A673 (cell line): Measurements from ENCODE around the gene KCND2.

Experiments used
- CTCF ChIP-seq: fragments of 300-800, 200-600 bp; sonication (generic); conservative IDR thresholded peaks from 2 replicates; pipeline ENCODE4 v1.5.1; 2017; ENCODE audit warnings: low read depth, mild to moderate bottlenecking, antibody characterized with exemption, low read length, moderate library complexity, mixed read lengths
- EZH2 ChIP-seq: fragments of 200-600 bp; sonication (generic); IDR thresholded peaks from 2 replicates; pipeline ENCODE4 v1.6.1; 2017; ENCODE audit warnings: borderline replicate concordance, low read depth, mild to moderate bottlenecking, mixed read lengths, antibody characterized with exemption, low read length; ENCODE audit not compliant: poor library complexity, severe bottlenecking

- TF ChIP-seq CTCF (no peak), EZH2 (no peak)
These were observed 194.7 kb downstream of the KCND2 start for GRCh38 chr7:120467676-120468075.
